HK-2 (cell line): Measurements from ENCODE around the gene GREM2.

Experiments used
- DNase-seq: peaks from one replicate; pipeline ENCODE4 v3.0.0-alpha.2; 2018; ENCODE audit not compliant: unreplicated experiment

GREM2 gene

GRCh38 chr1:240457203-240457602, 154.8 kb downstream of the GREM2 start:
- DNase-seq = no peak

- DNase-seq = no peak
These were observed 156.6 kb downstream of the GREM2 start for GRCh38 chr1:240455228-240455821.

- DNase-seq = no peak
These were observed 166.6 kb downstream of the GREM2 start for GRCh38 chr1:240445369-240445768.

GRCh38 chr1:240441669-240442068, 170.3 kb downstream of the GREM2 start:
- no peak for DNase-seq
